Ovary (tissue), 9 donors: Measurements from ENCODE around the gene MED23. TPM values are rescaled to one million over a fixed set of nuclear protein-coding genes. Genes with fewer than 3 reads are reported as not detected.

Experiments used
- DNase-seq, 5 donors: peaks; one replicate each; pipeline ENCODE4 v3.0.0-alpha.2; 2019 to 2020
- H3K27ac ChIP-seq, 2 donors: fragments of 200-600 bp; one replicate each; pipeline versions ENCODE4 v1.5.1 to v1.8.0; 2019 to 2022
- H3K27me3 ChIP-seq: fragments of 200-600 bp; one replicate; pipeline ENCODE4 v1.8.0; 2022
- H3K36me3 ChIP-seq: fragments of 200-600 bp; sonication (generic); one replicate; pipeline ENCODE4 v1.5.1; 2019
- H3K4me1 ChIP-seq: one replicate; pipeline ENCODE4 v1.8.1; 2013; ENCODE audit warnings: mild to moderate bottlenecking, moderate library complexity; ENCODE audit not compliant: insufficient read depth
- H3K4me3 ChIP-seq: fragments of 200-600 bp; sonication (generic); one replicate; pipeline ENCODE4 v1.5.1; 2017
- H3K9me3 ChIP-seq, 2 donors: fragments of 200-600 bp in 1 of 2; sonication (generic) in 1 of 2; one replicate each; pipeline versions ENCODE4 v1.5.1 to v1.8.1; 2013 to 2019; ENCODE audit warnings: mild to moderate bottlenecking in 1 of 2, moderate library complexity in 1 of 2
- CTCF ChIP-seq, 3 donors: fragments of 450-650 bp in 2 of 3; fragments of 200-600 bp in 1 of 3; IDR thresholded peaks; one replicate each; pipeline versions ENCODE4 v1.5.1 to v1.8.0; 2016 to 2022; ENCODE audit warnings: antibody characterized with exemption in 3 of 3, mild to moderate bottlenecking in 1 of 3
- EP300 ChIP-seq: sonication (generic); formaldehyde crosslinking; IDR thresholded peaks from one replicate; pipeline ENCODE4 v1.6.1; 2017; ENCODE audit warnings: antibody characterized with exemption
- POLR2A ChIP-seq: fragments of 450-650 bp; IDR thresholded peaks from one replicate; pipeline ENCODE4 v1.6.1; 2017; ENCODE audit warnings: antibody characterized with exemption, mild to moderate bottlenecking, moderate library complexity
- WGBS, 3 donors: extraction: QIAGEN DNeasy Blood & Tissue Kit in 1 of 3; methylation state at CpG; one replicate each; pipeline versions ENCODE4 v1.1.5 to v1.1.7; 2013 to 2017; 5-methylcytosine and 5-hydroxymethylcytosine counted together
- intact Hi-C, 4 donors: fragments of 100-400 bp; cut with DNase I; formaldehyde crosslinking; loops; one replicate each; pipeline versions ENCODE4 v1.11.0 to v1.15.1; 2022 to 2023
- polyA plus RNA-seq, 2 donors: library from polyadenylated mRNA; stranded (reverse); fragments of 200-250 nt in 1 of 2; fragments of 350-450 nt in 1 of 2; fragmentation: Illumina TruSeq in 1 of 2; extraction: RNeasy Lipid Tissue Mini Kit (QIAGEN cat#74804) in 1 of 2; gene quantifications; one replicate each; pipeline ENCODE4 v1.2.3, GENCODE V29; 2013 to 2014
- small RNA-seq: library from RNA; depleted of rRNA; stranded (forward); fragments of <200 nt; gene quantifications from one replicate; pipeline ENCODE3, GENCODE V24; 2016
- total RNA-seq, 7 donors: library from RNA; depleted of rRNA in 2 of 7; stranded (reverse); fragments of >200 nt in 2 of 7; fragmentation: NEBNext Ultra II Directional in 3 of 7; extraction: Animal tissue kit (Norgen Biotek cat#: 25700) in 3 of 7; gene quantifications; one replicate each; pipeline versions ENCODE4 v1.1.0 to v1.2.4, GENCODE V29; 2016 to 2023
- donor health status: DM: no; HTN: no; CAD: no; lungs with moderate emphysema.
- donor health status: DM: no; HTN: no; CAD: no.
- donor health status: Bipolar disorder and iron deficiency.
- donor health status: DM: yes; HTN: yes; CAD: no.
- donor health status: DM: no; HTN: no; CAD: no.
- donor health status: DM: yes; HTN: yes; CAD: no.

MED23 gene
- total and polyA plus RNA-seq, 9 donors = 11.2 to 28.5 (median 24.2) TPM

GRCh38 chr6:131524695-131525336, 103.2 kb downstream of the MED23 start:
- Histone ChIP-seq H3K27me3 (no peaks in the 10 kb centered on the region), H3K4me3 (no peak overlapping the region), H3K36me3 (no peaks in the 10 kb centered on the region), H3K27ac (no peak overlapping the region), H3K4me1 (no peaks in the 10 kb centered on the region), H3K9me3 (no peaks in the 10 kb centered on the region)
- DNase-seq = no peak
- no peak for TF ChIP-seq EP300
- TF ChIP-seq CTCF (IDR thresholded peaks at IDR 0.05) = no peak
- no peak for TF ChIP-seq POLR2A
- intact Hi-C loops = no loop called here
- 92 to 94% (median 93%) methylated on average over 25 of the region's 25 CpGs for WGBS, 3 donors

- intact Hi-C loops = no loop called here
- no peak for DNase-seq
- 91 to 98% (median 97%) methylated on average over 1 of the region's 1 CpG for WGBS, 3 donors
Measured at GRCh38 chr6:131523988-131524673, 103.9 kb downstream of the MED23 start.

More at GRCh38 chr6:131523988-131524673, 103.9 kb downstream of the MED23 start:
- H3K9me3 ChIP-seq = no peaks in the 10 kb centered on the region
- no peaks in the 10 kb centered on the region for H3K27me3 ChIP-seq
- H3K27ac ChIP-seq = no peak overlapping the region
- no peak overlapping the region for H3K4me3 ChIP-seq
- TF ChIP-seq POLR2A (no peak), EP300 (no peak), CTCF (IDR thresholded peaks at IDR 0.05) (no peak)
- no peaks in the 10 kb centered on the region for H3K36me3 ChIP-seq
- no peaks in the 10 kb centered on the region for H3K4me1 ChIP-seq

Small RNAs within 50 kb of the gene (small RNA-seq; reads per million reads assigned to genes)
- gene RNU4-18P = not detected

Other genes starting within 250 kb of the MED23 start
- gene ARG1, start 55.0 kb downstream of the MED23 start, total RNA-seq = under 1 TPM in 4 of 7 donors, not detected in 3; 0.20 to 0.69 (median 0.38) TPM
- under 1 TPM in 1 of 2 donors, not detected in 1; 0.08 TPM for gene ARG1, start 55.0 kb downstream of the MED23 start, polyA plus RNA-seq
- gene ENPP3, start 9.1 kb upstream of the MED23 start, total RNA-seq = 1 to 10 TPM in 5 of 7 donors, under 1 TPM in 2; 0.68 to 1.7 (median 1.4) TPM
- gene ENPP3, start 9.1 kb upstream of the MED23 start, polyA plus RNA-seq = 1 to 10 TPM in 1 of 2 donors, under 1 TPM in 1; 0.41 to 3.9 TPM
- gene OR2A4, start 73.2 kb upstream of the MED23 start, total RNA-seq = not detected
- gene OR2A4, start 73.2 kb upstream of the MED23 start, polyA plus RNA-seq = not detected
- gene CTAGE9, start 82.8 kb upstream of the MED23 start, total RNA-seq = not detected
- not detected for gene CTAGE9, start 82.8 kb upstream of the MED23 start, polyA plus RNA-seq
- gene ENPP1, start 179.8 kb upstream of the MED23 start, total RNA-seq = 10 to 100 TPM in 6 of 7 donors, 1 to 10 TPM in 1; 8.1 to 40.7 (median 23.0) TPM
- gene ENPP1, start 179.8 kb upstream of the MED23 start, polyA plus RNA-seq = 10 to 100 TPM in 1 of 2 donors, 1 to 10 TPM in 1; 5.4 to 12.4 TPM